Gastroesophageal sphincter (tissue), 4 donors: Measurements from ENCODE around the gene SYTL3. TPM values are rescaled to one million over a fixed set of nuclear protein-coding genes. Genes with fewer than 3 reads are reported as not detected.

Source experiments
- ATAC-seq: fragments of 150-250 bp; one replicate; pipeline ENCODE4 v1.9.1; 2016; ENCODE audit warnings: mild to moderate bottlenecking, moderate library complexity
- H3K27ac ChIP-seq, 4 donors: fragments of 200-600 bp; sonication (generic) in 3 of 4; 1 replicate in 3 of 4; 2 replicates in 1 of 4; pipeline ENCODE4 v1.5.1; 2016 to 2019
- H3K27me3 ChIP-seq: fragments of 200-600 bp; sonication (generic); one replicate; pipeline ENCODE4 v1.5.1; 2019
- H3K36me3 ChIP-seq, 2 donors: fragments of 200-600 bp; sonication (generic); one replicate each; pipeline ENCODE4 v1.5.1; 2019; ENCODE audit warnings: control low read depth in 1 of 2
- H3K4me1 ChIP-seq, 3 donors: fragments of 200-600 bp; sonication (generic); 1 replicate in 2 of 3; 2 replicates in 1 of 3; pipeline ENCODE4 v1.5.1; 2016 to 2019; ENCODE audit warnings: control low read depth in 2 of 3
- H3K4me3 ChIP-seq, 2 donors: fragments of 200-600 bp; sonication (generic); one replicate each; pipeline ENCODE4 v1.5.1; 2019; ENCODE audit warnings: mild to moderate bottlenecking in 1 of 2, moderate library complexity in 1 of 2
- H3K9me3 ChIP-seq, 3 donors: fragments of 200-600 bp; sonication (generic); one replicate each; pipeline ENCODE4 v1.5.1; 2017 to 2019; ENCODE audit warnings: control low read depth in 2 of 3
- EP300 ChIP-seq: sonication (generic); formaldehyde crosslinking; IDR thresholded peaks from one replicate; pipeline ENCODE4 v1.6.1; 2017; ENCODE audit warnings: antibody characterized with exemption, mild to moderate bottlenecking
- POLR2A ChIP-seq, 2 donors: fragments of 450-650 bp; IDR thresholded peaks; one replicate each; pipeline ENCODE4 v1.6.1; 2017; ENCODE audit warnings: antibody characterized with exemption in 2 of 2, mild to moderate bottlenecking in 2 of 2, moderate library complexity in 1 of 2
- POLR2AphosphoS5 ChIP-seq: sonication (generic); formaldehyde crosslinking; IDR thresholded peaks from one replicate; pipeline ENCODE4 v1.6.1; 2017; ENCODE audit warnings: antibody characterized with exemption
- WGBS, 2 donors: methylation state at CpG; one replicate each; pipeline ENCODE4 v1.1.5; 2018; ENCODE audit warnings: low coverage in 1 of 2; 5-methylcytosine and 5-hydroxymethylcytosine counted together
- total RNA-seq, 4 donors: library from RNA; depleted of rRNA; stranded (reverse); fragments of >200 nt; gene quantifications; one replicate each; pipeline ENCODE4 v1.1.0, GENCODE V29; 2016
- TF ChIP-seq, protein P1 (sequence below), 4 experiments: fragments of 200-600 bp in 2 of 4; fragments of 450-650 bp in 2 of 4; sonication (generic) in 1 of 4; IDR thresholded peaks; one replicate each; pipeline ENCODE4 v1.5.1; 2017 to 2019; ENCODE audit warnings: antibody characterized with exemption in 4 of 4, mild to moderate bottlenecking in 2 of 4, moderate library complexity in 2 of 4

SYTL3 gene
- total RNA-seq, 4 donors from 2014 or later = 1.9 to 5.9 (median 4.5) TPM

DNA sequence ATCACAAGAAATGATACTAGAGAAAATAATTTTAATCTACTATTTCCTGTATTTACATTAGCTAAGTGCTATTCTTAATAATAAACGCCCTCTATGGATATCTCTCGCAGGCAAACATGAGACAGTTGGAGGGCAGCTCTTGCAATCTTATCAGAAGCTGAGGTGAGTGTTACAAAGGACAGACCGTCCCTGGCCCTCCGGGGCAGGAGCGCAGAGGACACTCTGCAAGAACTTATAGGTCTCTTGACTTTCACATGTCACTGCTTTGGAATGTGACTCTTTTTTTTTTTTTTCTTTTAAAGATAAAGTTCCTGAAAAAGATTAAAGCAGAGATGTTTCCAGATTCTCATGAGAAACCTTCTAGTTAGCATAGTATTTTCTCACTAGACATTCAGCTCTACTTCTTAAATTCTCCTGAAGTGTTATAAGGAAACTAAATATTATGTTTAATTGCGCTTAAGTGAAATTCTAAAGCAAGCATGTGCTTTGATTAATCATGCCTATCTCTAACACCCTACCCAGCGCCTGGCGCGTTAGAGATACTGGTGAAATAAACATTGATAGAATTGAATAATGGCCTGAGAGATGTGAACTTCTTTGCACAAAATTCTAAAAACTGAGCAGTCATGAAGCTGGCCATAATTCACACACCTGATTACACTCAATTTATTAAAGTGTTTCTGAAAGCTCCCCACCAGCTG, 57.4 kb downstream of the SYTL3 start:
- ATAC-seq = peak; percentile 35
- no peaks in the 10 kb centered on the region for H3K36me3 ChIP-seq
- no peaks in the 10 kb centered on the region for H3K9me3 ChIP-seq
- peak overlapping the region; percentile 78 to 88 (median 84) for H3K27ac ChIP-seq
- peak overlapping the region in 1 of 2 donors; percentile 11 for H3K4me3 ChIP-seq
- TF ChIP-seq POLR2A (IDR thresholded peaks at IDR 0.05) (no peak), POLR2AphosphoS5 (peak; percentile 25)
- H3K4me1 ChIP-seq = peaks cover 10 to 54% (median 29%) of the 10 kb centered on the region in 3 donors
- 7 to 16% methylated on average over 9 of the region's 9 CpGs for WGBS, 2 donors
- H3K27me3 ChIP-seq = no peaks in the 10 kb centered on the region

DNA sequence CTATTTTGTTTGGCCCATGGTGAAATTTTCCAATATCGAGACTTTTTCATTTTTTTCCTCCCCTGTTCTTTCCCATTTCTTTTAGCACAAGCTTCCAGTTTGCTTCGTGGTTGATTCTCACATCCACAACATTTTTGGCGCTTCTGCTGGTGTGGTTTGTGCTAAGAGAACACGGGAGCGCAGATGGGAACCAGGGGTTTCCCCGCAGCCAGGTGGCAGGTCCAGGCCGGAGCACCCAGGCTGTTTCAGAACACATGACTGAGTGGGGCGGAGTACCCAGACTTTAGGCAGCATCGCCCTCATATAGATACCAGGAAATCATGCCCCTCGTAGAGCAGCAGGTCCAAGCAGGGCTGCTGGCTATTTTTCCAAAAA, 58.0 kb downstream of the SYTL3 start:
- H3K27ac ChIP-seq = peak overlapping the region; percentile 78 to 88 (median 84)
- no peaks in the 10 kb centered on the region for H3K27me3 ChIP-seq
- H3K9me3 ChIP-seq = no peaks in the 10 kb centered on the region
- no peak for TF ChIP-seq EP300
- TF ChIP-seq, protein P1, sequence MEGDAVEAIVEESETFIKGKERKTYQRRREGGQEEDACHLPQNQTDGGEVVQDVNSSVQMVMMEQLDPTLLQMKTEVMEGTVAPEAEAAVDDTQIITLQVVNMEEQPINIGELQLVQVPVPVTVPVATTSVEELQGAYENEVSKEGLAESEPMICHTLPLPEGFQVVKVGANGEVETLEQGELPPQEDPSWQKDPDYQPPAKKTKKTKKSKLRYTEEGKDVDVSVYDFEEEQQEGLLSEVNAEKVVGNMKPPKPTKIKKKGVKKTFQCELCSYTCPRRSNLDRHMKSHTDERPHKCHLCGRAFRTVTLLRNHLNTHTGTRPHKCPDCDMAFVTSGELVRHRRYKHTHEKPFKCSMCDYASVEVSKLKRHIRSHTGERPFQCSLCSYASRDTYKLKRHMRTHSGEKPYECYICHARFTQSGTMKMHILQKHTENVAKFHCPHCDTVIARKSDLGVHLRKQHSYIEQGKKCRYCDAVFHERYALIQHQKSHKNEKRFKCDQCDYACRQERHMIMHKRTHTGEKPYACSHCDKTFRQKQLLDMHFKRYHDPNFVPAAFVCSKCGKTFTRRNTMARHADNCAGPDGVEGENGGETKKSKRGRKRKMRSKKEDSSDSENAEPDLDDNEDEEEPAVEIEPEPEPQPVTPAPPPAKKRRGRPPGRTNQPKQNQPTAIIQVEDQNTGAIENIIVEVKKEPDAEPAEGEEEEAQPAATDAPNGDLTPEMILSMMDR (IDR thresholded peaks at IDR 0.05) = peak in 1 of 4 experiments; percentile 38
- ATAC-seq = no peak
- H3K4me1 ChIP-seq = peaks cover 10 to 54% (median 29%) of the 10 kb centered on the region in 3 donors
- no peaks in the 10 kb centered on the region for H3K36me3 ChIP-seq
- 32 to 33% methylated on average over 1 to 6 of the region's 10 CpGs for WGBS, 2 donors
- peak overlapping the region in 1 of 2 donors; percentile 11 for H3K4me3 ChIP-seq

DNA sequence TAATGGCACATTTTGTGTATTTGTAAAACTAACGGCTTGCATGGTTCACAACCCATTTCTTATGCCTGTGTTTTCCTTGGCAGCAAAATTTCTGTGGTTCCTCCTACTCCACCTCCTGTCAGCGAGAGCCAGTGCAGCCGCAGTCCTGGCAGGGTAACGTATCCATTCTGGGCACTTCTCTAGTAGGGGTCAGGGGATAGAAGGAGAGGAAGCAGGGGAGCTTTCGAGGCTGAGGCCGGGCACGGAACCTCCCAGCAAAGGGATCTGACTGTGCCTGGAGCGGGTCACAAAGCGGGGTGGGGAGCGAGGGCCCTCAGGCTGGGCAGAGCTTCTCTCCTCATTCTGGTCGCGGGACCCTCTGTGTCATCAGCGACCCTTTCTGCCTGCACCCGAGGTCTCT, 58.4 kb downstream of the SYTL3 start:
- Histone ChIP-seq H3K36me3 (no peaks in the 10 kb centered on the region), H3K4me3 (peak overlapping the region in 1 of 2 donors; percentile 11), H3K27ac (peak overlapping the region; percentile 78 to 88 (median 84)), H3K4me1 (peaks cover 10 to 54% (median 29%) of the 10 kb centered on the region in 3 donors), H3K27me3 (no peaks in the 10 kb centered on the region), H3K9me3 (no peaks in the 10 kb centered on the region)
- peak; percentile 55 for ATAC-seq
- no peak for TF ChIP-seq POLR2A (IDR thresholded peaks at IDR 0.05)
- TF ChIP-seq, protein P1 (IDR thresholded peaks at IDR 0.05) = peak in 2 of 4 experiments; percentile 18 to 32
- TF ChIP-seq POLR2AphosphoS5 = peak; percentile 42
- WGBS, 2 donors = 0 to 61% methylated on average over 4 to 8 of the region's 14 CpGs

DNA sequence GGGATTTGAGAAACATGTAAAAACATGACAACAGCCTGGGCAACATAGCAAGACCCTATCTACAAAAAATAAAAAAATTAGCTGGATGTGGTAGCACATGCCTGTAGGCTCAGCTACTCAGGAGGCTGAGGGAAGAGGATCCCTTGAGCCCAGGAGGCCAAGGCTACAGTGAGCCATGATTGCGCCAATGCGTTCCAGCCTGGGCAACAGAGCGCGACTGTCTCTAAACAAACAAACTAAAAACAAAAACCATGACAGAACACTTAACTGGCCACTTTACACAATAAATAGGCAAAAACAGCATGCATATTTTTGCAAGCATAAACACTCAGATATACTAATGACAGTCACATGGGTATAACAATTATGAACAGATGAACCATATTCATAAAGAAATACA, 60.0 kb downstream of the SYTL3 start:
- H3K36me3 ChIP-seq = peaks cover 0 to 8% of the 10 kb centered on the region in 2 donors
- TF ChIP-seq POLR2AphosphoS5 (no peak), EP300 (no peak), POLR2A (IDR thresholded peaks at IDR 0.05) (no peak)
- TF ChIP-seq, protein P1 (IDR thresholded peaks at IDR 0.05) = no peak
- H3K27ac ChIP-seq = no peak overlapping the region
- no peak for ATAC-seq
- H3K27me3 ChIP-seq = no peaks in the 10 kb centered on the region
- no peaks in the 10 kb centered on the region for H3K9me3 ChIP-seq
- no peak overlapping the region for H3K4me3 ChIP-seq
- WGBS, 2 donors = 97 to 100% methylated on average over 4 of the region's 4 CpGs
- peaks cover 10 to 39% (median 21%) of the 10 kb centered on the region in 3 donors for H3K4me1 ChIP-seq

DNA sequence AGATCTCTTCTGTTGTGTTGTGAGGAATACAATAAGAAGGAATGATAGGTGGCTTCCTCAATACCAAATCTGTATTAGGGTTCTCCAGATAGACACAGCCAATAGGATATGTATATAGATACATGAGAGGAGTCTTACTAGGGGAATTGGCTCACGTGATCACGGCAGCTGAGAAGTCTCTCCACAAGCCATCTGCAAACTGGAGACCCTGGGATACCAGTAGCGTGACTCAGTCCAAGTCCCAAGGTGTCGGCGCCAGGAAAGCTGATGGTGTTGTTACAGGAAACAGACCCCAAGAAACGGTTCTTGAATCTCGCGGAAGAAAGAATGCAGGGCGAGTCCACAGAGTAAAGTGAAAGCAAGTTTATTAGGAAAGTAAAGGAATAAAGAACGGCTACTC, 61.4 kb downstream of the SYTL3 start:
- H3K36me3 ChIP-seq = peaks cover 0 to 8% of the 10 kb centered on the region in 2 donors
- no peaks in the 10 kb centered on the region for H3K9me3 ChIP-seq
- H3K27me3 ChIP-seq = no peaks in the 10 kb centered on the region
- no peak for ATAC-seq
- H3K4me3 ChIP-seq = peak overlapping the region in 1 of 2 donors; percentile 22
- WGBS, 2 donors = 34 to 35% methylated on average over 5 to 10 of the region's 10 CpGs
- peaks cover 7 to 25% (median 14%) of the 10 kb centered on the region in 3 donors for H3K4me1 ChIP-seq
- TF ChIP-seq POLR2AphosphoS5 (no peak), EP300 (no peak), POLR2A (IDR thresholded peaks at IDR 0.05) (no peak)
- TF ChIP-seq, protein P1 (IDR thresholded peaks at IDR 0.05) = no peak
- peak overlapping the region in 3 of 4 donors; percentile 11 to 56 (median 33) for H3K27ac ChIP-seq
